Islet of Langerhans (tissue), 1 donor: Measurements from ENCODE around the gene ANAPC13.
A peak's percentile ranks its signal among the peaks of the same experiment; 100 is the strongest.

ENCODE experiments used
- FAIRE-seq: peaks from one replicate; lab custom pipeline; 2011; peaks lifted over from hg19 to GRCh38; lab: Jason Lieb, UNC

Gene ANAPC13

GRCh38 chr3:134485718-134486576 lies at the start of gene ANAPC13, which contains the start of gene CEP63:
Gene ANAPC13 (minus strand): TSS chr3:134485985. CDS start chr3:134482904, 3,081 bp downstream.
Gene CEP63 (plus strand): TSS chr3:134486057. CDS start chr3:134495321, 9,264 bp downstream.
- no peak for FAIRE-seq

- no peak for FAIRE-seq
Observed at GRCh38 chr3:134535186-134535970, 49.6 kb upstream of the ANAPC13 start.

- FAIRE-seq, result no peak
Observed at GRCh38 chr3:134533493-134533892, 47.7 kb upstream of the ANAPC13 start.

- no peak for FAIRE-seq
Observed at GRCh38 chr3:134527538-134528186, 41.9 kb upstream of the ANAPC13 start.

- no peak for FAIRE-seq
Observed at GRCh38 chr3:134527037-134527436, 41.3 kb upstream of the ANAPC13 start.

- no peak for FAIRE-seq
Observed at GRCh38 chr3:134526319-134526718, 40.5 kb upstream of the ANAPC13 start.

- no peak for FAIRE-seq
Observed at GRCh38 chr3:134525293-134525692, 39.5 kb upstream of the ANAPC13 start.

- no peak for FAIRE-seq
Observed at GRCh38 chr3:134522541-134522940, 36.8 kb upstream of the ANAPC13 start.

GRCh38 chr3:134517791-134518190 lies 32.0 kb upstream of the ANAPC13 start:
- FAIRE-seq, result peak; percentile 72

- no peak for FAIRE-seq
Observed at GRCh38 chr3:134516905-134517304, 31.1 kb upstream of the ANAPC13 start.

GRCh38 chr3:134511500-134511899 lies 25.7 kb upstream of the ANAPC13 start:
- FAIRE-seq, result no peak

GRCh38 chr3:134505485-134505884 lies 19.7 kb upstream of the ANAPC13 start:
- no peak for FAIRE-seq

- FAIRE-seq, result no peak
Observed at GRCh38 chr3:134504132-134504531, 18.3 kb upstream of the ANAPC13 start.

- no peak for FAIRE-seq
Observed at GRCh38 chr3:134503266-134503665, 17.5 kb upstream of the ANAPC13 start.

GRCh38 chr3:134496471-134497071 lies 10.8 kb upstream of the ANAPC13 start:
- FAIRE-seq, result no peak

GRCh38 chr3:134495980-134496379 lies 10.2 kb upstream of the ANAPC13 start:
- no peak for FAIRE-seq

GRCh38 chr3:134494495-134494894 lies 8.7 kb upstream of the ANAPC13 start:
- FAIRE-seq, result no peak

GRCh38 chr3:134487406-134487805 lies 1.6 kb upstream of the ANAPC13 start:
- FAIRE-seq, result no peak

GRCh38 chr3:134486577-134487041 lies 824 bp upstream of the ANAPC13 start:
- no peak for FAIRE-seq

- FAIRE-seq, result no peak
Observed at GRCh38 chr3:134485075-134485717, 589 bp downstream of the ANAPC13 start.

GRCh38 chr3:134483195-134483900 lies 2.4 kb downstream of the ANAPC13 start:
- no peak for FAIRE-seq
